Measurements from ENCODE around the gene DENND2D. TPM values are rescaled to one million over a fixed set of nuclear protein-coding genes. Genes with fewer than 3 reads are reported as not detected.

Gene DENND2D
- total and polyA plus RNA-seq, 9 of the 15 experiments (the other 6 are each of a cell fraction or from before 2014, with no cell fraction given), result 0.08 to 0.44 (median 0.13) TPM; not detected in 6

DNA sequence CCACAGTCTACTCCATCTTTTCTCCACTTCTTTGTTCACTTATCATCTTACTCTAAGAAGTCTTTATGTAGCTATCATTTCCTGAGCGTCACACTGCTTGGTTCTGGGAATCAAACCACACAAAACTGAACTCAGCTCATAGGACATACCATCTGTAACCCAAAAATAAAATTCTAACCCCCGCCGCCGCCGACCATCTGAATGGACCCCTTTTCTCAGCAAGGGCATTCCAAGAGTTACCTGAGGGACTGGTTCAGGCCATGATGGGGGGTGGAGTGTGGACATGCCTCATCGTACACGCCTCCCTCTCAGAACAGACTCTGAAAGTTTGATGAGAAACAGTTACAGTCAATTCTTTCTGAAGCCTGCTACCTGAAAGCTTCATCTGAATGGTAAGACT is 14.4 kb upstream of the DENND2D start:
- H3K4me2 ChIP-seq (ENCODE audit: insufficient read depth, low read length), result no peak overlapping the region
- intact Hi-C loops (cut with micrococcal nuclease), result loop anchor here (10.0 kb wide), 1 partner anchor 450 kb away; no protein-coding TSS in a partner anchor
- H3K36me3 ChIP-seq (ENCODE audit: control insufficient read depth, insufficient read depth, low read length), result no peaks in the 10 kb centered on the region
- TF ChIP-seq TCF7L2 (IDR thresholded peaks at IDR 0.05; ENCODE audit: low read depth, low read length) (no peak), NR4A1 (CRISPR knock-in tag; IDR thresholded peaks at IDR 0.05) (no peak), NR4A1 (tag; IDR thresholded peaks at IDR 0.05) (0 out of 2 replicates have a peak, but pooled peaks have one; percentile 1)
- POLR2A ChIA-PET, result interaction anchor here (1.0 to 1.2 kb wide), 3 partner anchors 8 to 13 kb away, joined by 3 read pairs; no protein-coding TSS in a partner anchor
- DNase-seq (ENCODE audit: extremely low read depth in 1 of 4, low spot score in 3 of 4), result no peak
- H3K4me1 ChIP-seq (replicated peaks in 1 of 2; ENCODE audit: control insufficient read depth in 2 of 2, insufficient read depth in 2 of 2, low read length in 2 of 2), result peaks cover 0 to 10% of the 10 kb centered on the region in 2 experiments; a peak in 2 of 5 replicates
- no peak for ATAC-seq
- BruUV-seq (replicated peaks), result no TSS peak
- H2AFZ ChIP-seq (ENCODE audit: low read depth, low read length), result no peak overlapping the region
- in situ Hi-C loops (cut with MboI), result no loop called here
- CTCF ChIA-PET (ENCODE audit: low intra/inter-chr PET ratio), result no interaction called here
- no peak overlapping the region for H3K4me3 ChIP-seq
- H3K9me1 ChIP-seq (ENCODE audit: control insufficient read depth, insufficient read depth, low read length), result no peaks in the 10 kb centered on the region
- no peak for FAIRE-seq
- H4K20me1 ChIP-seq (replicated peaks; ENCODE audit: control insufficient read depth, insufficient read depth, low read length), result no peaks in the 10 kb centered on the region
- H3K27me3 ChIP-seq (ENCODE audit: control insufficient read depth in 2 of 2, insufficient read depth in 2 of 2, low read length in 2 of 2), result peaks cover 0 to under 1% of the 10 kb centered on the region in 2 experiments; a peak in 2 of 5 replicates
- no peaks in the 10 kb centered on the region for H3K9me3 ChIP-seq (replicated peaks; ENCODE audit: control insufficient read depth, insufficient read depth, low read depth, low read length)
- WGBS (ENCODE audit: insufficient coverage, low coverage, missing lambda C conversion rate), result 10% methylated on average over 7 of the region's 7 CpGs
- H3K9ac ChIP-seq (ENCODE audit: insufficient read depth in 1 of 2, low read depth in 2 of 2, low read length in 2 of 2), result no peak overlapping the region
- H3K79me2 ChIP-seq (ENCODE audit: control insufficient read depth, insufficient read depth, low read length), result no peaks in the 10 kb centered on the region
- H3K27ac ChIP-seq (ENCODE audit: extremely low read depth, low read depth, low read length), result no peak overlapping the region

- no peak overlapping the region for H3K4me2 ChIP-seq (ENCODE audit: insufficient read depth, low read length)
- CTCF ChIA-PET (ENCODE audit: low intra/inter-chr PET ratio), result no interaction called here
- TF ChIP-seq NCOR1 (IDR thresholded peaks at IDR 0.05) (no peak), DMBX1 (CRISPR knock-in tag; IDR thresholded peaks at IDR 0.05; ENCODE audit: borderline replicate concordance) (peak; percentile 67; the same call in 1 of the 2 replicates), ID3 (CRISPR knock-in tag; IDR thresholded peaks at IDR 0.05) (no peak), ID3 (tag; IDR thresholded peaks at IDR 0.05) (peak; percentile 67; the same call in 1 of the 2 replicates), JUN (IDR thresholded peaks at IDR 0.05; ENCODE audit: borderline replicate concordance, low read depth, low read length) (no peak), JUN (CRISPR knock-in tag; IDR thresholded peaks at IDR 0.05; ENCODE audit: borderline replicate concordance) (no peak), ZFP36 (IDR thresholded peaks at IDR 0.05; ENCODE audit: low read depth, low read length, partially characterized antibody) (peak; percentile 43), CBFA2T2 (conservative IDR thresholded peaks at IDR 0.05) (peak; percentile 50), NR4A1 (CRISPR knock-in tag; IDR thresholded peaks at IDR 0.05) (no peak), NR4A1 (tag; IDR thresholded peaks at IDR 0.05) (peak; percentile 54; the same call in 1 of the 2 replicates)
- TF ChIP-seq, protein P1, sequence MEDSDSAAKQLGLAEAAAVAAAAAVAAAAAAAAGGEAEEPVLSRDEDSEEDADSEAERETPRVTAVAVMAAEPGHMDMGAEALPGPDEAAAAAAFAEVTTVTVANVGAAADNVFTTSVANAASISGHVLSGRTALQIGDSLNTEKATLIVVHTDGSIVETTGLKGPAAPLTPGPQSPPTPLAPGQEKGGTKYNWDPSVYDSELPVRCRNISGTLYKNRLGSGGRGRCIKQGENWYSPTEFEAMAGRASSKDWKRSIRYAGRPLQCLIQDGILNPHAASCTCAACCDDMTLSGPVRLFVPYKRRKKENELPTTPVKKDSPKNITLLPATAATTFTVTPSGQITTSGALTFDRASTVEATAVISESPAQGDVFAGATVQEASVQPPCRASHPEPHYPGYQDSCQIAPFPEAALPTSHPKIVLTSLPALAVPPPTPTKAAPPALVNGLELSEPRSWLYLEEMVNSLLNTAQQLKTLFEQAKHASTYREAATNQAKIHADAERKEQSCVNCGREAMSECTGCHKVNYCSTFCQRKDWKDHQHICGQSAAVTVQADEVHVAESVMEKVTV (CRISPR knock-in tag; IDR thresholded peaks at IDR 0.05), result no peak
Measured at GRCh38 chr1:111214074-111214801, 13.8 kb upstream of the DENND2D start.

More at GRCh38 chr1:111214074-111214801, 13.8 kb upstream of the DENND2D start:
- Histone ChIP-seq H3K79me2 (ENCODE audit: control insufficient read depth, insufficient read depth, low read length) (no peaks in the 10 kb centered on the region), H3K9ac (ENCODE audit: insufficient read depth in 1 of 2, low read depth in 2 of 2, low read length in 2 of 2) (no peak overlapping the region), H4K20me1 (replicated peaks; ENCODE audit: control insufficient read depth, insufficient read depth, low read length) (no peaks in the 10 kb centered on the region), H3K4me3 (no peak overlapping the region), H3K9me1 (ENCODE audit: control insufficient read depth, insufficient read depth, low read length) (no peaks in the 10 kb centered on the region), H3K9me3 (replicated peaks; ENCODE audit: control insufficient read depth, insufficient read depth, low read depth, low read length) (no peaks in the 10 kb centered on the region), H3K27ac (ENCODE audit: extremely low read depth, low read depth, low read length) (no peak overlapping the region), H3K4me1 (replicated peaks in 1 of 2; ENCODE audit: control insufficient read depth in 2 of 2, insufficient read depth in 2 of 2, low read length in 2 of 2) (peaks cover 0 to 10% of the 10 kb centered on the region in 2 experiments; a peak in 2 of 5 replicates), H3K36me3 (ENCODE audit: control insufficient read depth, insufficient read depth, low read length) (no peaks in the 10 kb centered on the region), H3K27me3 (ENCODE audit: control insufficient read depth in 2 of 2, insufficient read depth in 2 of 2, low read length in 2 of 2) (peaks cover 0 to under 1% of the 10 kb centered on the region in 2 experiments; a peak in 1 of 5 replicates), H2AFZ (ENCODE audit: low read depth, low read length) (no peak overlapping the region)
- intact Hi-C loops (cut with micrococcal nuclease) (loop anchor here (10.0 kb wide), 1 partner anchor 451 kb away; no protein-coding TSS in a partner anchor), in situ Hi-C loops (cut with MboI) (no loop called here)
- no peak for FAIRE-seq
- ATAC-seq, result no peak
- BruUV-seq (replicated peaks), result no TSS peak
- POLR2A ChIA-PET, result interaction anchor here (1.0 to 1.2 kb wide), 2 partner anchors 8 to 13 kb away, joined by 3 read pairs; no protein-coding TSS in a partner anchor
- 2% methylated on average over 6 of the region's 6 CpGs for WGBS (ENCODE audit: insufficient coverage, low coverage, missing lambda C conversion rate)
- peak in 1 of 4 experiments; percentile 23 for DNase-seq (ENCODE audit: extremely low read depth in 1 of 4, low spot score in 3 of 4)

Data from K562 (cell line).